ENCODE measurements around the gene CACNA1C.

- TF ChIP-seq CTCF (IDR thresholded peaks at IDR 0.05), result no peak
- TF ChIP-seq REST (IDR thresholded peaks at IDR 0.05; ENCODE audit: low read depth, low read length), result no peak
- TF ChIP-seq GABPA (IDR thresholded peaks at IDR 0.05; ENCODE audit: low read depth), result no peak
Measured at GRCh38 chr12:2323532-2324255, 270.9 kb downstream of the CACNA1C start.
